Skeletal muscle tissue (tissue), 4 donors: ENCODE measurements around the gene SLC25A21. TPM values are rescaled to one million over a fixed set of nuclear protein-coding genes. Genes with fewer than 3 reads are reported as not detected.
"Not testable (repeated sequence)": the region's sequence is repeated elsewhere in the genome, so short reads cannot be mapped to it uniquely, and the experiment has no call there.

Source experiments
- H3K27ac ChIP-seq: one replicate; pipeline ENCODE4 v1.7.0; 2013; ENCODE audit warnings: mild to moderate bottlenecking, low read depth, low read length, inconsistent platforms
- H3K27me3 ChIP-seq, 3 donors: one replicate each; pipeline ENCODE4 v1.7.0; 2013; ENCODE audit warnings: low read length in 3 of 3; ENCODE audit not compliant: control insufficient read depth in 3 of 3, insufficient read depth in 3 of 3
- H3K36me3 ChIP-seq, 3 donors: one replicate each; pipeline ENCODE4 v1.7.0; 2013; ENCODE audit warnings: low read length in 3 of 3; ENCODE audit not compliant: control insufficient read depth in 3 of 3, insufficient read depth in 3 of 3
- H3K4me1 ChIP-seq, 3 donors: one replicate each; pipeline ENCODE4 v1.7.0; 2013; ENCODE audit warnings: low read length in 3 of 3, mild to moderate bottlenecking in 3 of 3; ENCODE audit not compliant: control insufficient read depth in 3 of 3, insufficient read depth in 3 of 3
- H3K4me3 ChIP-seq, 3 donors: one replicate each; pipeline ENCODE4 v1.7.0; 2013; ENCODE audit warnings: low read length in 3 of 3
- H3K9ac ChIP-seq, 3 donors: one replicate each; pipeline ENCODE4 v1.7.0; 2013; ENCODE audit warnings: low read length in 3 of 3, mild to moderate bottlenecking in 3 of 3, moderate library complexity in 2 of 3, low read depth in 1 of 3
- H3K9me3 ChIP-seq, 3 donors: one replicate each; pipeline ENCODE4 v1.7.0; 2013; ENCODE audit warnings: low read length in 3 of 3; ENCODE audit not compliant: control insufficient read depth in 3 of 3
- total RNA-seq: library from RNA; depleted of rRNA; stranded (reverse); fragments of >200 nt; gene quantifications from one replicate; pipeline ENCODE4 v1.2.3, GENCODE V29; 2014
- donor health status: Osteomylitis.

Gene SLC25A21
- total RNA-seq, 1 donor from 2014 or later: 2.1 TPM

GRCh38 chr14:36870776-36871175, 301.6 kb downstream of the SLC25A21 start:
- Histone ChIP-seq H3K36me3 (no peaks in the 10 kb centered on the region), H3K4me3 (no peak overlapping the region), H3K4me1 (no peaks in the 10 kb centered on the region), H3K27ac (no peak overlapping the region), H3K27me3 (no peaks in the 10 kb centered on the region), H3K9ac (no peak overlapping the region), H3K9me3 (no peaks in the 10 kb centered on the region)

GRCh38 chr14:36869125-36869524, 303.3 kb downstream of the SLC25A21 start:
- H3K4me1 ChIP-seq: no peaks in the 10 kb centered on the region
- H3K27ac ChIP-seq: no peak overlapping the region
- H3K36me3 ChIP-seq: no peaks in the 10 kb centered on the region
- no peaks in the 10 kb centered on the region for H3K9me3 ChIP-seq
- no peak overlapping the region for H3K9ac ChIP-seq
- no peaks in the 10 kb centered on the region for H3K27me3 ChIP-seq
- H3K4me3 ChIP-seq: no peak overlapping the region

GRCh38 chr14:36866867-36867266, 305.5 kb downstream of the SLC25A21 start:
- Histone ChIP-seq H3K4me3 (no peak overlapping the region), H3K4me1 (no peaks in the 10 kb centered on the region), H3K9me3 (no peaks in the 10 kb centered on the region), H3K36me3 (no peaks in the 10 kb centered on the region), H3K27me3 (no peaks in the 10 kb centered on the region), H3K27ac (no peak overlapping the region), H3K9ac (no peak overlapping the region)

GRCh38 chr14:36863271-36863670, 309.1 kb downstream of the SLC25A21 start:
- H3K27me3 ChIP-seq: no peaks in the 10 kb centered on the region
- H3K4me3 ChIP-seq: no peak overlapping the region
- H3K36me3 ChIP-seq: no peaks in the 10 kb centered on the region
- no peak overlapping the region for H3K9ac ChIP-seq
- no peaks in the 10 kb centered on the region for H3K4me1 ChIP-seq
- no peaks in the 10 kb centered on the region for H3K9me3 ChIP-seq
- H3K27ac ChIP-seq: no peak overlapping the region

GRCh38 chr14:36862237-36862636, 310.2 kb downstream of the SLC25A21 start:
- not testable (repeated sequence) for H3K9me3 ChIP-seq

GRCh38 chr14:36860831-36861230, 311.6 kb downstream of the SLC25A21 start:
- H3K4me3 ChIP-seq: no peak overlapping the region
- no peaks in the 10 kb centered on the region for H3K4me1 ChIP-seq
- no peak overlapping the region for H3K9ac ChIP-seq
- no peaks in the 10 kb centered on the region for H3K36me3 ChIP-seq
- no peak overlapping the region for H3K27ac ChIP-seq
- no peaks in the 10 kb centered on the region for H3K9me3 ChIP-seq
- H3K27me3 ChIP-seq: no peaks in the 10 kb centered on the region

More at GRCh38 chr14:36862237-36862636, 310.2 kb downstream of the SLC25A21 start:
- H3K4me3 ChIP-seq, H3K27ac ChIP-seq, H3K4me1 ChIP-seq, H3K9ac ChIP-seq, H3K36me3 ChIP-seq, H3K27me3 ChIP-seq: not testable (repeated sequence)

- Histone ChIP-seq H3K4me1 (no peaks in the 10 kb centered on the region), H3K27ac (no peak overlapping the region), H3K9me3 (no peaks in the 10 kb centered on the region), H3K9ac (no peak overlapping the region), H3K4me3 (no peak overlapping the region), H3K36me3 (no peaks in the 10 kb centered on the region), H3K27me3 (no peaks in the 10 kb centered on the region)
Observed at GRCh38 chr14:36859119-36859518, 313.3 kb downstream of the SLC25A21 start.

- no peak overlapping the region for H3K4me3 ChIP-seq
- no peak overlapping the region for H3K9ac ChIP-seq
- H3K36me3 ChIP-seq: no peaks in the 10 kb centered on the region
- H3K9me3 ChIP-seq: no peaks in the 10 kb centered on the region
- H3K4me1 ChIP-seq: no peaks in the 10 kb centered on the region
- no peak overlapping the region for H3K27ac ChIP-seq
- H3K27me3 ChIP-seq: no peaks in the 10 kb centered on the region
Observed at GRCh38 chr14:36857842-36858445, 314.5 kb downstream of the SLC25A21 start.

- Histone ChIP-seq H3K27ac (no peak overlapping the region), H3K4me3 (no peak overlapping the region), H3K9ac (no peak overlapping the region)
Observed at GRCh38 chr14:36857136-36857535, 315.3 kb downstream of the SLC25A21 start.

GRCh38 chr14:36856095-36856878, 316.1 kb downstream of the SLC25A21 start:
- Histone ChIP-seq H3K4me3 (no peak overlapping the region), H3K36me3 (no peaks in the 10 kb centered on the region), H3K9me3 (no peaks in the 10 kb centered on the region), H3K9ac (no peak overlapping the region), H3K27ac (no peak overlapping the region), H3K4me1 (no peaks in the 10 kb centered on the region), H3K27me3 (no peaks in the 10 kb centered on the region)

More at GRCh38 chr14:36857136-36857535, 315.3 kb downstream of the SLC25A21 start:
- Histone ChIP-seq H3K36me3 (no peaks in the 10 kb centered on the region), H3K27me3 (no peaks in the 10 kb centered on the region), H3K9me3 (no peaks in the 10 kb centered on the region), H3K4me1 (no peaks in the 10 kb centered on the region)
